GM23338 (cell line): ENCODE results near the gene ZDHHC7. TPM values are rescaled to one million over a fixed set of nuclear protein-coding genes. Genes with fewer than 3 reads are reported as not detected.

Experiments
- ATAC-seq: fragments of 200-7000 bp; cut with Tn5 transposase; 3 replicates; pipeline ENCODE4 v1.9.1; 2020
- DNase-seq: peaks from one replicate; pipeline ENCODE4 v3.0.0-alpha.2; 2015; ENCODE audit warnings: low spot score
- H2AFZ ChIP-seq: fragments of 200-600 bp; sonication (generic); 2 replicates; pipeline ENCODE4 v1.8.0; 2016; ENCODE audit warnings: antibody characterized with exemption, mild to moderate bottlenecking, moderate library complexity
- H3F3A ChIP-seq: fragments of 200-600 bp; sonication (generic); replicated peaks from 2 replicates; pipeline ENCODE4 v1.8.0; 2017; ENCODE audit warnings: antibody characterized with exemption, mixed run types, low read depth
- H3K27ac ChIP-seq: fragments of 200-600 bp; sonication (generic); 2 replicates; pipeline ENCODE4 v1.6.1; 2016; ENCODE audit warnings: low read depth
- H3K27me3 ChIP-seq: fragments of 200-600 bp; sonication (generic); 2 replicates; pipeline ENCODE4 v1.8.0; 2016; ENCODE audit warnings: mild to moderate bottlenecking, mixed run types, moderate library complexity; ENCODE audit not compliant: insufficient read depth
- H3K36me3 ChIP-seq: fragments of 200-600 bp; sonication (generic); 2 replicates; pipeline ENCODE4 v1.8.0; 2016; ENCODE audit warnings: mild to moderate bottlenecking; ENCODE audit not compliant: insufficient read depth
- H3K4me1 ChIP-seq: fragments of 200-600 bp; sonication (generic); 2 replicates; pipeline ENCODE4 v1.8.0; 2016; ENCODE audit warnings: mild to moderate bottlenecking, moderate library complexity; ENCODE audit not compliant: insufficient read depth
- H3K4me2 ChIP-seq: fragments of 200-600 bp; sonication (generic); 2 replicates; pipeline ENCODE4 v1.7.1; 2017; ENCODE audit warnings: mixed run types
- H3K4me3 ChIP-seq: fragments of 200-600 bp; sonication (generic); 2 replicates; pipeline ENCODE4 v1.6.1; 2016; ENCODE audit warnings: mixed run types
- H3K79me2 ChIP-seq: fragments of 200-600 bp; sonication (generic); replicated peaks from 2 replicates; pipeline ENCODE4 v1.8.0; 2017; ENCODE audit warnings: mild to moderate bottlenecking; ENCODE audit not compliant: insufficient read depth
- H3K9me2 ChIP-seq: fragments of 200-600 bp; sonication (generic); 2 replicates; pipeline ENCODE4 v1.8.0; 2017; ENCODE audit not compliant: insufficient read depth
- H4K20me1 ChIP-seq: fragments of 200-600 bp; sonication (generic); replicated peaks from 2 replicates; pipeline ENCODE4 v1.8.0; 2017; ENCODE audit warnings: mild to moderate bottlenecking; ENCODE audit not compliant: insufficient read depth
- H3K27ac Mint-ChIP-seq: 2 replicates; pipeline ENCODE4 v1.8.0; 2020; ENCODE audit warnings: inconsistent platforms, mild to moderate bottlenecking, moderate library complexity, mixed read lengths
- H3K27me3 Mint-ChIP-seq: 3 replicates; pipeline ENCODE4 v1.8.0; 2022; ENCODE audit warnings: low read depth, mild to moderate bottlenecking, moderate library complexity, mixed read lengths, inconsistent platforms; ENCODE audit not compliant: insufficient read depth, poor library complexity
- H3K36me3 Mint-ChIP-seq: 3 replicates; pipeline ENCODE4 v1.8.0; 2021; ENCODE audit warnings: low read depth, mild to moderate bottlenecking, inconsistent platforms, moderate library complexity, mixed read lengths
- H3K4me1 Mint-ChIP-seq: 3 replicates; pipeline ENCODE4 v1.8.0; 2020; ENCODE audit warnings: mild to moderate bottlenecking, inconsistent platforms, mixed read lengths
- H3K4me3 Mint-ChIP-seq: 3 replicates; pipeline ENCODE4 v1.8.0; 2021; ENCODE audit warnings: moderate library complexity, mild to moderate bottlenecking, inconsistent platforms, mixed read lengths
- H3K9me3 Mint-ChIP-seq: 3 replicates; pipeline ENCODE4 v1.8.0; 2020; ENCODE audit warnings: moderate library complexity, mild to moderate bottlenecking, inconsistent platforms, mixed read lengths
- EZH2phosphoT487 ChIP-seq: fragments of 200-600 bp; sonication (generic); IDR thresholded peaks from one replicate; pipeline ENCODE4 v1.8.1; 2018; ENCODE audit warnings: antibody characterized with exemption; ENCODE audit not compliant: unreplicated experiment
- POLR2AphosphoS5 ChIP-seq: IDR thresholded peaks from 2 replicates; pipeline ENCODE4 v1.6.1; 2016; ENCODE audit warnings: antibody characterized with exemption, low read depth
- ZNF331 ChIP-seq: fragments of 250-450 bp; sonication (Bioruptor Pico); IDR thresholded peaks from 2 replicates; pipeline ENCODE4 v1.5.0; 2020; ENCODE audit warnings: low read depth, mild to moderate bottlenecking, moderate library complexity
- ZNF462 ChIP-seq: fragments of 250-450 bp; sonication (Bioruptor Pico); IDR thresholded peaks from 2 replicates; pipeline ENCODE4 v1.5.0; 2020; ENCODE audit warnings: mild to moderate bottlenecking, moderate library complexity
- polyA plus RNA-seq: library from polyadenylated mRNA; unstranded; fragments of >200 nt; fragmentation: Nextera tagmentation; extraction: Ambion mirVana; gene quantifications from 2 replicates; pipeline ENCODE4 v1.2.1, GENCODE V29; 2016
- total RNA-seq: library from RNA; depleted of rRNA; stranded (reverse); fragments of >200 nt; shearing (Covaris generic); gene quantifications from 2 replicates; pipeline ENCODE4 v1.2.3, GENCODE V29; 2014

Gene ZDHHC7
- total and polyA plus RNA-seq, 2 experiments from 2014 or later = 13.1 to 46.1 TPM

GRCh38 chr16:84931107-84931494 is 80.2 kb downstream of the ZDHHC7 start (continued):
- TF ChIP-seq ZNF462 (CRISPR knock-in tag) (no peak), POLR2AphosphoS5 (no peak), ZNF331 (CRISPR knock-in tag) (no peak)

- no peaks in the 10 kb centered on the region for H3K36me3 ChIP-seq
- H3K4me3 Mint-ChIP-seq = no peak overlapping the region
- H3K27ac ChIP-seq = no peak overlapping the region
- no peaks in the 10 kb centered on the region for H4K20me1 ChIP-seq
- H3K4me1 ChIP-seq = no peaks in the 10 kb centered on the region
- no peak for ATAC-seq
- H3K27me3 Mint-ChIP-seq = peaks cover 5% of the 10 kb centered on the region
- H3K4me1 Mint-ChIP-seq = peaks cover 3% of the 10 kb centered on the region; the same call in 1 of the 3 replicates
- H3K4me2 ChIP-seq = no peak overlapping the region
- DNase-seq = no peak
- no peaks in the 10 kb centered on the region for H3K9me2 ChIP-seq
- H3K36me3 Mint-ChIP-seq = no peaks in the 10 kb centered on the region; the same call in 2 of the 3 replicates
- H3K9me3 Mint-ChIP-seq = no peaks in the 10 kb centered on the region; the same call in 2 of the 3 replicates
- H3K4me3 ChIP-seq = no peak overlapping the region
- no peak overlapping the region for H3K27ac Mint-ChIP-seq
- TF ChIP-seq EZH2phosphoT487 = no peak
- H3F3A ChIP-seq = no peaks in the 10 kb centered on the region
- no peak overlapping the region; the same call in 1 of the 2 replicates for H2AFZ ChIP-seq
- no peaks in the 10 kb centered on the region for H3K27me3 ChIP-seq
- H3K79me2 ChIP-seq = no peaks in the 10 kb centered on the region
Observed at GRCh38 chr16:84930298-84931106, 80.8 kb downstream of the ZDHHC7 start.
